ENCODE measurements around the gene SBNO1.

- TF ChIP-seq CTCF (conservative IDR thresholded peaks at IDR 0.05) (no peak), ZFX (IDR thresholded peaks at IDR 0.05) (no peak)
These were observed 17.7 kb downstream of the SBNO1 start for GRCh38 chr12:123346946-123347345.

All from C4-2B (cell line).